ENCODE measurements around the gene B3GNT3.
A peak's percentile ranks its signal among the peaks of the same experiment; 100 is the strongest.
"Not testable (repeated sequence)": the region's sequence is repeated elsewhere in the genome, so short reads cannot be mapped to it uniquely, and the experiment has no call there.

B3GNT3 gene

GRCh38 chr19:17775991-17776803 lies 18.7 kb upstream of the B3GNT3 start:
- peak; percentile 51 for DNase-seq (ENCODE audit: low read depth)
- no peak for TF ChIP-seq CTCF (IDR thresholded peaks at IDR 0.05; ENCODE audit: low read depth, low read length)
- TF ChIP-seq MYC (IDR thresholded peaks at IDR 0.05; ENCODE audit: low read depth, low read length) = no peak
- no peak for TF ChIP-seq MAX (IDR thresholded peaks at IDR 0.05; ENCODE audit: low read depth, low read length)
- TF ChIP-seq POLR2A (IDR thresholded peaks at IDR 0.05; ENCODE audit: extremely low read depth, insufficient read length) = no peak
- H3K4me3 ChIP-seq (ENCODE audit: low read depth, low read length) = no peak overlapping the region

GRCh38 chr19:17777840-17778239 lies 17.1 kb upstream of the B3GNT3 start:
- not testable (repeated sequence) for H3K4me3 ChIP-seq (ENCODE audit: low read depth, low read length); DNase-seq (ENCODE audit: low read depth)

- DNase-seq (ENCODE audit: low read depth) = peak; percentile 55
- no peak overlapping the region for H3K4me3 ChIP-seq (ENCODE audit: low read depth, low read length)
- TF ChIP-seq POLR2A (IDR thresholded peaks at IDR 0.05; ENCODE audit: extremely low read depth, insufficient read length) (no peak), MYC (IDR thresholded peaks at IDR 0.05; ENCODE audit: low read depth, low read length) (no peak), MAX (IDR thresholded peaks at IDR 0.05; ENCODE audit: low read depth, low read length) (no peak), CTCF (IDR thresholded peaks at IDR 0.05; ENCODE audit: low read depth, low read length) (no peak)
These were observed 16.5 kb upstream of the B3GNT3 start for GRCh38 chr19:17778251-17778967.

GRCh38 chr19:17778968-17779929 lies 15.7 kb upstream of the B3GNT3 start:
- TF ChIP-seq MYC (IDR thresholded peaks at IDR 0.05; ENCODE audit: low read depth, low read length) (no peak), CTCF (IDR thresholded peaks at IDR 0.05; ENCODE audit: low read depth, low read length) (no peak), MAX (IDR thresholded peaks at IDR 0.05; ENCODE audit: low read depth, low read length) (no peak), POLR2A (IDR thresholded peaks at IDR 0.05; ENCODE audit: extremely low read depth, insufficient read length) (no peak)
- peak; percentile 40 for DNase-seq (ENCODE audit: low read depth)
- H3K4me3 ChIP-seq (ENCODE audit: low read depth, low read length) = no peak overlapping the region

- TF ChIP-seq MAX (IDR thresholded peaks at IDR 0.05; ENCODE audit: low read depth, low read length) (no peak), POLR2A (IDR thresholded peaks at IDR 0.05; ENCODE audit: extremely low read depth, insufficient read length) (no peak), CTCF (IDR thresholded peaks at IDR 0.05; ENCODE audit: low read depth, low read length) (no peak), MYC (IDR thresholded peaks at IDR 0.05; ENCODE audit: low read depth, low read length) (no peak)
- DNase-seq (ENCODE audit: low read depth) = no peak
- no peak overlapping the region for H3K4me3 ChIP-seq (ENCODE audit: low read depth, low read length)
These were observed 14.2 kb upstream of the B3GNT3 start for GRCh38 chr19:17780781-17781180.

GRCh38 chr19:17783721-17784120 lies 11.2 kb upstream of the B3GNT3 start:
- DNase-seq (ENCODE audit: low read depth); H3K4me3 ChIP-seq (ENCODE audit: low read depth, low read length): not testable (repeated sequence)

All from NB4 (cell line).